ENCODE measurements around the gene HCST.

- no peak for TF ChIP-seq POLR2A (IDR thresholded peaks at IDR 0.05)
- no peak for TF ChIP-seq CTCF (IDR thresholded peaks at IDR 0.05)
- TF ChIP-seq EP300 (IDR thresholded peaks at IDR 0.05) = no peak
Observed at GRCh38 chr19:35887197-35887596, 15.1 kb upstream of the HCST start.
